OCI-LY3 (cell line): ENCODE results near the gene ANKRD44.
A peak's percentile ranks its signal among the peaks of the same experiment; 100 is the strongest.

Experiments
- H2AFZ ChIP-seq: fragments of 200-600, 300-600 bp; shearing (Covaris generic); 2 replicates; pipeline ENCODE4 v1.6.0; 2014; ENCODE audit warnings: antibody characterized with exemption, low read depth, low read length
- H3K27ac ChIP-seq: fragments of 200-600, 300-600 bp; sonication (generic); 2 replicates; pipeline ENCODE4 v1.5.1; 2014; ENCODE audit warnings: mild to moderate bottlenecking, low read length, moderate library complexity, mixed read lengths
- H3K27me3 ChIP-seq: fragments of 200-600, 300-600 bp; sonication (generic); 2 replicates; pipeline ENCODE4 v1.6.1; 2014; ENCODE audit warnings: low read depth, low read length, mixed read lengths
- H3K36me3 ChIP-seq: fragments of 200-600, 300-600 bp; sonication (generic); replicated peaks from 2 replicates; pipeline ENCODE3; 2014; ENCODE audit warnings: low read depth, low read length, mixed read lengths
- H3K4me1 ChIP-seq: fragments of 300-600, 200-600 bp; sonication (generic); 2 replicates; pipeline ENCODE4 v1.6.1; 2014; ENCODE audit warnings: low read length, mixed read lengths
- H3K4me2 ChIP-seq: fragments of 200-600, 300-600 bp; sonication (generic); 2 replicates; pipeline ENCODE4 v1.6.1; 2014; ENCODE audit warnings: low read length, mixed read lengths
- H3K4me3 ChIP-seq: fragments of 300-600, 200-600 bp; sonication (generic); 2 replicates; pipeline ENCODE4 v1.5.1; 2014; ENCODE audit warnings: antibody characterized with exemption, mild to moderate bottlenecking, low read length, moderate library complexity
- H3K79me2 ChIP-seq: fragments of 300-600, 200-600 bp; shearing (Covaris generic); 2 replicates; pipeline ENCODE4 v1.6.1; 2014; ENCODE audit warnings: mild to moderate bottlenecking, low read length, mixed read lengths
- H3K9ac ChIP-seq: fragments of 300-600, 200-600 bp; shearing (Covaris generic); 2 replicates; pipeline ENCODE4 v1.6.0; 2014; ENCODE audit warnings: mild to moderate bottlenecking, low read length, moderate library complexity
- H3K9me3 ChIP-seq: fragments of 200-600, 300-600 bp; shearing (Covaris generic); 2 replicates; pipeline ENCODE4 v1.6.1; 2014; ENCODE audit warnings: low read length, mixed read lengths; ENCODE audit not compliant: insufficient read depth
- H4K20me1 ChIP-seq: fragments of 200-600, 300-600 bp; sonication (generic); 2 replicates; pipeline ENCODE4 v1.6.1; 2016; ENCODE audit warnings: low read length, mixed read lengths; ENCODE audit not compliant: insufficient read depth
- EZH2phosphoT487 ChIP-seq: fragments of 200-600 bp; shearing (Covaris generic); IDR thresholded peaks from 2 replicates; pipeline ENCODE4 v1.6.1; 2018; ENCODE audit warnings: antibody characterized with exemption, mixed run types, low read depth
- TF ChIP-seq, protein P1 (sequence below): fragments of 200-600, 300-600 bp; sonication (generic); IDR thresholded peaks from 2 replicates; pipeline ENCODE4 v1.5.1; 2014; ENCODE audit warnings: antibody characterized with exemption, low read length, low read depth

ANKRD44 gene

DNA sequence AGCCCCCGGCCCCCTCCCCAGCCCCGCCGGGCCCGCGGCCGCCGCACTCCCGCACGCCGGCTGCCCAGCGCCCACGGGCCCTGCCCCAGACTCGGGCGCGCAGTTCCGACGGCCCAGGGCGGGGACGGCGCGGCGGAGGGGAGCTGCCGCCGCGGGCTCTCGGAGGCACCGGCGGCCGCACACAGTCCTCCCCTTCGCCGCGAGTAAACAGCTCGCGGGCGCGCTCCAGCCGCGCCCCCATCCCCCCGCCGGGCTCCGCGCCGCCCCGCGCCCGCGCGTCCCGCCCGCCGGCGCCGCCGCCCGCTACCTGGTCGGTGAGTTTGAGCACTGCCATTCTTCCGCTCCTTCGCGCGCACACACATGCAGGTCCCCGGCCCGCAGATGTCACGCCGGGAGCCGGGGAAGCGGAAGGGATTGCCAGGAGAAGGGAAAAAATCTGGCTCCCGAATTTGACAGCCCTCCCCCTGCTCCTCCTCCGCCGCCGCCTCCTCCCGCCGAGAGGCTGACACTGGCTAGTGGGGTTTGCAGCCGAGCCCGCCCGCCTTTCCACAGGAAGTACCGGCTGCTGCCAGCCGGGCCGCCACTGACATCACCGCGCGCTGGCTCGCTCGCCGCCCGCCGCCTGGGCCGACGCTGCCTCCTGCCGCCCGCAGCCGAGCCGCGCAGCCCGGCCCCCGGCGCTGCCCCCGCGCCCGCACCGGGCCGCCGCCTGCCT lies at the start of gene ANKRD44:
Gene ANKRD44, minus strand, starts transcription at position 510 of the 715 bp plus-strand sequence. Its CDS starts 176 bp downstream, at position 334.
- no peaks in the 10 kb centered on the region for H4K20me1 ChIP-seq
- peaks cover 49% of the 10 kb centered on the region for H3K79me2 ChIP-seq
- no peaks in the 10 kb centered on the region for H3K27me3 ChIP-seq
- H3K36me3 ChIP-seq, result no peaks in the 10 kb centered on the region
- peak within 1 kb of the TSS; percentile 83 for H3K4me3 ChIP-seq
- H3K9me3 ChIP-seq, result no peaks in the 10 kb centered on the region
- H3K4me2 ChIP-seq, result peak within 1 kb of the TSS; percentile 98
- peak within 1 kb of the TSS; percentile 65; the same call in 1 of the 2 replicates for H2AFZ ChIP-seq
- TF ChIP-seq EZH2phosphoT487, result no peak
- TF ChIP-seq, protein P1, sequence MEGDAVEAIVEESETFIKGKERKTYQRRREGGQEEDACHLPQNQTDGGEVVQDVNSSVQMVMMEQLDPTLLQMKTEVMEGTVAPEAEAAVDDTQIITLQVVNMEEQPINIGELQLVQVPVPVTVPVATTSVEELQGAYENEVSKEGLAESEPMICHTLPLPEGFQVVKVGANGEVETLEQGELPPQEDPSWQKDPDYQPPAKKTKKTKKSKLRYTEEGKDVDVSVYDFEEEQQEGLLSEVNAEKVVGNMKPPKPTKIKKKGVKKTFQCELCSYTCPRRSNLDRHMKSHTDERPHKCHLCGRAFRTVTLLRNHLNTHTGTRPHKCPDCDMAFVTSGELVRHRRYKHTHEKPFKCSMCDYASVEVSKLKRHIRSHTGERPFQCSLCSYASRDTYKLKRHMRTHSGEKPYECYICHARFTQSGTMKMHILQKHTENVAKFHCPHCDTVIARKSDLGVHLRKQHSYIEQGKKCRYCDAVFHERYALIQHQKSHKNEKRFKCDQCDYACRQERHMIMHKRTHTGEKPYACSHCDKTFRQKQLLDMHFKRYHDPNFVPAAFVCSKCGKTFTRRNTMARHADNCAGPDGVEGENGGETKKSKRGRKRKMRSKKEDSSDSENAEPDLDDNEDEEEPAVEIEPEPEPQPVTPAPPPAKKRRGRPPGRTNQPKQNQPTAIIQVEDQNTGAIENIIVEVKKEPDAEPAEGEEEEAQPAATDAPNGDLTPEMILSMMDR, result peak; percentile 17; the same call in 1 of the 2 replicates
- H3K9ac ChIP-seq, result peak within 1 kb of the TSS; percentile 71
- H3K4me1 ChIP-seq, result peaks cover 53% of the 10 kb centered on the region
- peak within 1 kb of the TSS; percentile 50 for H3K27ac ChIP-seq

DNA sequence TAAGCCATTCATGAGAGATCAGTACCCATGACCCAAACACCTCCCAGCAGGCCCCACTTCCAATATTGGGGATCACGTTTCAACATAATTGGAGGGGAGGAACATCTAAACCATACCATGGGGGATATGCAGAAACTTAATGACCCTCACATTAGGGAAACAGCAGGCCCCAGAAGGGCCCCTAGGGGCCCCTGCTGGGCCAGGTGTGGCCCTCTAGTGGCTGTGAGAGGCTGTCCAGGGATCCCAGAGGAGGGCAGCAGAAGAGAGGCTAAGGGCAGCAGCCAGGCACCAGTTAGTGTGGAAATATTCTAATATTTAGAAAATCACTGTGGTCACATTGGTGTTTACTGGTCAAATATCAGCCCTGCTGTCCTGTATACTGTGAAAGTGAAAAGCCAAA lies 49.3 kb upstream of the ANKRD44 start:
- Histone ChIP-seq H3K9ac (no peak overlapping the region), H2AFZ (no peak overlapping the region), H3K9me3 (no peaks in the 10 kb centered on the region), H3K4me3 (no peak overlapping the region), H3K27ac (no peak overlapping the region), H3K79me2 (peaks cover 4% of the 10 kb centered on the region), H3K27me3 (no peaks in the 10 kb centered on the region), H3K36me3 (no peaks in the 10 kb centered on the region), H3K4me2 (no peak overlapping the region), H3K4me1 (peaks cover 10% of the 10 kb centered on the region), H4K20me1 (no peaks in the 10 kb centered on the region)
- TF ChIP-seq, protein P1, result peak; percentile 39
- TF ChIP-seq EZH2phosphoT487, result no peak

DNA sequence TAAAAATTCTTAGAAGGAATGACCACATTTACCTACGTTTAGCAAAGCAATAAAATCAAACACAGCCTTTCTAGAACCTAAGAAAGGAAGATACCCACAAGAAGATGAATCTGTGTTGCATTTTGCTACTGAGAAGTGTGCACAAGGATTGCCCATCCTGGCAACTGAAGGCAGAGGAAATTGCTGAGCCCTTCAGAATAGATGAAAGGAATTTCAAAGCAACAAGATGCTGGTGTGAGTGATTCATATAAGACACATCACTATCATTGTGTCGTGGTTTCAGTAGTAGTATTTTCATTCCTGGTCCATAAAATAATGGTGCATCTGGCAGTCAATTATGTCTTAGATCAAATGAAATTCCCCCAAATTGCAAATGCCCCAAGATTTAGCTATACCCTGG lies 48.4 kb upstream of the ANKRD44 start:
- Histone ChIP-seq H3K79me2 (peaks cover 14% of the 10 kb centered on the region), H3K27ac (no peak overlapping the region), H3K9ac (no peak overlapping the region), H3K4me2 (no peak overlapping the region), H3K36me3 (peaks cover 6% of the 10 kb centered on the region), H3K4me3 (no peak overlapping the region), H3K9me3 (no peaks in the 10 kb centered on the region), H2AFZ (no peak overlapping the region), H3K27me3 (no peaks in the 10 kb centered on the region), H4K20me1 (no peaks in the 10 kb centered on the region), H3K4me1 (peaks cover 19% of the 10 kb centered on the region)
- TF ChIP-seq, protein P1, result no peak
- no peak for TF ChIP-seq EZH2phosphoT487

DNA sequence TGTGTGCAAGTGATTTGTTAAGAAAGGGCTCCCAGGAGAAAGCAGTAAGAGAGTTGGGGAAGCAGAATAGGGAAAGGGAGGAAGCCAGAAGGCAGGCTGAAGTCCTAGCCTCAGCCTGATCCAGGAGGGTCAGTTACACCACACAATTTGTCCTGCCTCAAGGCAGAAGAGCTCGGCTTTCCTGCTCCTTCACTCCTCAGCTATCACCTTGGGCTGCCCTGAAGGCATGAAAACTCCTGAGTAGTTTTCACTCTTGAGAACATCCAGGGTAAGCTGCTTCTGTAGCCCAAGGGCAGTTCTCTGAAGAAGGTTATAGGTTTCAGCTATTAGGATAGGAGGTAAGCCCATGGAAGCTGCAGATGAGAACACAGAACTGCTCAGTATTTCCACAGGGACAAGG lies 47.4 kb upstream of the ANKRD44 start:
- peaks cover 21% of the 10 kb centered on the region for H3K79me2 ChIP-seq
- H3K4me3 ChIP-seq, result no peak overlapping the region
- no peaks in the 10 kb centered on the region for H3K27me3 ChIP-seq
- no peak overlapping the region for H2AFZ ChIP-seq
- no peak overlapping the region for H3K4me2 ChIP-seq
- H3K9me3 ChIP-seq, result no peaks in the 10 kb centered on the region
- H3K36me3 ChIP-seq, result peaks cover 11% of the 10 kb centered on the region
- TF ChIP-seq EZH2phosphoT487, result no peak
- TF ChIP-seq, protein P1, result no peak
- peaks cover 19% of the 10 kb centered on the region for H3K4me1 ChIP-seq
- no peak overlapping the region for H3K9ac ChIP-seq
- H3K27ac ChIP-seq, result no peak overlapping the region
- H4K20me1 ChIP-seq, result no peaks in the 10 kb centered on the region
